GM23248 (cell line): ENCODE results near the gene KDM3B.

Experiments
- EZH2 ChIP-seq: fragments of 200-600 bp; sonication (generic); IDR thresholded peaks from 2 replicates; pipeline ENCODE4 v1.6.1; 2018; ENCODE audit warnings: antibody characterized with exemption, mild to moderate bottlenecking; ENCODE audit not compliant: insufficient read depth, poor library complexity, severe bottlenecking
- EZH2phosphoT487 ChIP-seq: fragments of 200-600 bp; sonication (generic); IDR thresholded peaks from 2 replicates; pipeline ENCODE4 v1.6.1; 2018; ENCODE audit warnings: antibody characterized with exemption, moderate library complexity, mild to moderate bottlenecking, low read depth; ENCODE audit not compliant: insufficient read depth

- TF ChIP-seq EZH2, result no peak
- no peak for TF ChIP-seq EZH2phosphoT487
These were observed 5.6 kb upstream of the KDM3B start for GRCh38 chr5:138346889-138347288.
